Uterus (tissue), 2 donors: ENCODE data around the gene GALNTL6.

Experiments
- CTCF ChIP-seq, 4 experiments: fragments of 200-600 bp in 2 of 4; fragments of 450-650 bp in 2 of 4; sonication (generic) in 2 of 4; IDR thresholded peaks; one replicate each; pipeline ENCODE4 v1.5.1; 2016 to 2019; ENCODE audit warnings: antibody characterized with exemption in 4 of 4, mild to moderate bottlenecking in 2 of 4, moderate library complexity in 1 of 4
- POLR2A ChIP-seq, 2 donors: fragments of 450-650 bp; IDR thresholded peaks; one replicate each; pipeline ENCODE4 v1.6.1; 2016; ENCODE audit warnings: antibody characterized with exemption in 2 of 2, mild to moderate bottlenecking in 1 of 2, moderate library complexity in 1 of 2

GRCh38 chr4:172628263-172628662, 815.1 kb downstream of the GALNTL6 start:
- TF ChIP-seq CTCF (IDR thresholded peaks at IDR 0.05) (no peak), POLR2A (IDR thresholded peaks at IDR 0.05) (no peak)
